ENCODE data around the gene KMT2B. TPM values are rescaled to one million over a fixed set of nuclear protein-coding genes. Genes with fewer than 3 reads are reported as not detected.

Gene KMT2B
- total RNA-seq, 1 donor from 2014 or later: 26.3 TPM

- DNase-seq (ENCODE audit: low read depth): peak; percentile 91
These were observed 22.8 kb downstream of the KMT2B start for GRCh38 chr19:35740423-35741202.

GRCh38 chr19:35741203-35741515, 23.4 kb downstream of the KMT2B start:
- no peak for DNase-seq (ENCODE audit: low read depth)

- no peak for DNase-seq (ENCODE audit: low read depth)
These were observed 24.4 kb downstream of the KMT2B start, which contains the start of gene IGFLR1 for GRCh38 chr19:35742121-35742724. Gene IGFLR1 (minus strand): TSS chr19:35742452. CDS start chr19:35741180, 1,272 bp downstream.

GRCh38 chr19:35743640-35744429, 26.0 kb downstream of the KMT2B start:
- DNase-seq (ENCODE audit: low read depth): no peak

- peak; percentile 89 for DNase-seq (ENCODE audit: low read depth)
These were observed 26.9 kb downstream of the KMT2B start for GRCh38 chr19:35744430-35745327.

- DNase-seq (ENCODE audit: low read depth): peak; percentile 99
These were observed 27.7 kb downstream of the KMT2B start, which contains the start of the genes PSENEN and U2AF1L4 for GRCh38 chr19:35745328-35746086. Gene PSENEN (plus strand): TSS chr19:35745651. CDS start chr19:35745931, 280 bp downstream. Gene U2AF1L4 (minus strand): TSS chr19:35745418. CDS start chr19:35745391, 27 bp downstream.

- DNase-seq (ENCODE audit: low read depth): no peak
These were observed 28.3 kb downstream of the KMT2B start for GRCh38 chr19:35746087-35746462.

- DNase-seq (ENCODE audit: low read depth): no peak
These were observed 28.7 kb downstream of the KMT2B start for GRCh38 chr19:35746531-35746930.

- peak; percentile 99 for DNase-seq (ENCODE audit: low read depth)
These were observed 30.6 kb downstream of the KMT2B start, which contains the start of gene LIN37 for GRCh38 chr19:35748106-35749020. Gene LIN37 (plus strand): TSS chr19:35748576. CDS start chr19:35748725, 149 bp downstream.

GRCh38 chr19:35750167-35750566, 32.4 kb downstream of the KMT2B start:
- no peak for DNase-seq (ENCODE audit: low read depth)

- no peak for DNase-seq (ENCODE audit: low read depth)
These were observed 34.3 kb downstream of the KMT2B start for GRCh38 chr19:35751839-35752745.

- DNase-seq (ENCODE audit: low read depth): no peak
These were observed 35.0 kb downstream of the KMT2B start for GRCh38 chr19:35752746-35753350.

GRCh38 chr19:35753634-35754369, 36.0 kb downstream of the KMT2B start:
- DNase-seq (ENCODE audit: low read depth): no peak

GRCh38 chr19:35754370-35755130, 36.7 kb downstream of the KMT2B start:
- DNase-seq (ENCODE audit: low read depth): no peak

- no peak for DNase-seq (ENCODE audit: low read depth)
These were observed 37.3 kb downstream of the KMT2B start for GRCh38 chr19:35755131-35755549.

All from renal cortical epithelial cell (primary cell).